ENCODE results near the gene ELOVL6. TPM values are rescaled to one million over a fixed set of nuclear protein-coding genes. Genes with fewer than 3 reads are reported as not detected.
A peak's percentile ranks its signal among the peaks of the same experiment; 100 is the strongest.

ELOVL6 gene
- total RNA-seq, 1 experiment from 2014 or later: 25.3 TPM

GRCh38 chr4:110201502-110201901 lies 3.1 kb upstream of the ELOVL6 start:
- Histone ChIP-seq H3K27me3 (ENCODE audit: insufficient read depth, low read depth) (no peaks in the 10 kb centered on the region), H2AFZ (no peak overlapping the region), H3K79me2 (ENCODE audit: low read depth) (peaks cover 10% of the 10 kb centered on the region; the same call in 1 of the 2 replicates), H3K36me3 (ENCODE audit: low read depth) (no peaks in the 10 kb centered on the region), H3K4me2 (no peak overlapping the region), H3K4me1 (replicated peaks; ENCODE audit: insufficient read depth) (peaks cover 12% of the 10 kb centered on the region), H3K9me3 (ENCODE audit: insufficient read depth, low read depth) (no peaks in the 10 kb centered on the region), H3K4me3 (no peak overlapping the region), H3K27ac (no peak overlapping the region), H3K9me2 (ENCODE audit: insufficient read depth) (no peaks in the 10 kb centered on the region), H4K20me1 (ENCODE audit: insufficient read depth) (no peaks in the 10 kb centered on the region), H3F3A (ENCODE audit: insufficient read depth, low read depth) (no peaks in the 10 kb centered on the region)
- ChIA-PET CTCF (no interaction called here), POLR2A (ENCODE audit: unreplicated experiment) (interaction anchor here (0.7 kb wide), 1 partner anchor 13 kb away, joined by 3 read pairs; no protein-coding TSS in a partner anchor)
- no peak for TF ChIP-seq CTCF (conservative IDR thresholded peaks at IDR 0.05)
- TF ChIP-seq EZH2 (IDR thresholded peaks at IDR 0.05; ENCODE audit: low read depth): no peak
- no TSS peak for BruUV-seq (replicated peaks)
- intact Hi-C loops (cut with micrococcal nuclease; ENCODE audit: unreplicated experiment): no loop called here
- no peak for DNase-seq

- Histone ChIP-seq H3K4me2 (no peak overlapping the region), H3K9me2 (ENCODE audit: insufficient read depth) (no peaks in the 10 kb centered on the region), H3F3A (ENCODE audit: insufficient read depth, low read depth) (no peaks in the 10 kb centered on the region), H3K79me2 (ENCODE audit: low read depth) (peaks cover 14% of the 10 kb centered on the region), H3K27ac (no peak overlapping the region), H3K4me3 (no peak overlapping the region), H3K27me3 (ENCODE audit: insufficient read depth, low read depth) (no peaks in the 10 kb centered on the region), H3K36me3 (ENCODE audit: low read depth) (no peaks in the 10 kb centered on the region), H4K20me1 (ENCODE audit: insufficient read depth) (no peaks in the 10 kb centered on the region), H2AFZ (no peak overlapping the region), H3K4me1 (replicated peaks; ENCODE audit: insufficient read depth) (peaks cover 12% of the 10 kb centered on the region), H3K9me3 (ENCODE audit: insufficient read depth, low read depth) (no peaks in the 10 kb centered on the region)
- no TSS peak for BruUV-seq (replicated peaks)
- DNase-seq: no peak
- intact Hi-C loops (cut with micrococcal nuclease; ENCODE audit: unreplicated experiment): no loop called here
- POLR2A ChIA-PET (ENCODE audit: unreplicated experiment): interaction anchor here (0.7 kb wide), 1 partner anchor 14 kb away, joined by 3 read pairs; no protein-coding TSS in a partner anchor
- CTCF ChIA-PET: no interaction called here
- TF ChIP-seq EZH2 (IDR thresholded peaks at IDR 0.05; ENCODE audit: low read depth) (no peak), CTCF (conservative IDR thresholded peaks at IDR 0.05) (no peak)
These were observed 2.3 kb upstream of the ELOVL6 start for GRCh38 chr4:110200689-110201088.

- Histone ChIP-seq H4K20me1 (ENCODE audit: insufficient read depth) (no peaks in the 10 kb centered on the region), H3K4me1 (replicated peaks; ENCODE audit: insufficient read depth) (peaks cover 12% of the 10 kb centered on the region), H3K4me3 (peak overlapping the region; percentile 72), H3K79me2 (ENCODE audit: low read depth) (peaks cover 26% of the 10 kb centered on the region), H3K27me3 (ENCODE audit: insufficient read depth, low read depth) (no peaks in the 10 kb centered on the region), H3K27ac (peak overlapping the region; percentile 62), H2AFZ (peak overlapping the region; percentile 91), H3F3A (ENCODE audit: insufficient read depth, low read depth) (no peaks in the 10 kb centered on the region), H3K4me2 (peak overlapping the region; percentile 76), H3K9me2 (ENCODE audit: insufficient read depth) (no peaks in the 10 kb centered on the region), H3K36me3 (ENCODE audit: low read depth) (no peaks in the 10 kb centered on the region), H3K9me3 (ENCODE audit: insufficient read depth, low read depth) (no peaks in the 10 kb centered on the region)
- TSS peak; percentile 37 for BruUV-seq (replicated peaks)
- TF ChIP-seq CTCF (conservative IDR thresholded peaks at IDR 0.05) (no peak), EZH2 (IDR thresholded peaks at IDR 0.05; ENCODE audit: low read depth) (no peak)
- intact Hi-C loops (cut with micrococcal nuclease; ENCODE audit: unreplicated experiment): loop anchor here (5.0 to 10.0 kb wide), 4 partner anchors 81 to 309 kb away; no protein-coding TSS in a partner anchor
- DNase-seq: no peak
- CTCF ChIA-PET: interaction anchor here (0.6 kb wide), 2 partner anchors 178 to 198 kb away, joined by 4 to 15 read pairs; no protein-coding TSS in a partner anchor
- POLR2A ChIA-PET (ENCODE audit: unreplicated experiment): interaction anchor here (0.6 kb wide), 1 partner anchor 312 kb away, joined by 3 read pairs; no protein-coding TSS in a partner anchor
These were observed 373 bp downstream of the ELOVL6 start for GRCh38 chr4:110198049-110198434.
